H9 (cell line): Measurements from ENCODE around the gene PSAPL1. TPM values are rescaled to one million over a fixed set of nuclear protein-coding genes. Genes with fewer than 3 reads are reported as not detected.

Experiments used
- DNase-seq: peaks from one replicate; pipeline ENCODE4 v3.0.0-alpha.2; 2017
- H2AFZ ChIP-seq: one replicate; pipeline ENCODE4 v1.6.1; 2013; ENCODE audit warnings: mild to moderate bottlenecking, low read length, control low read depth, moderate library complexity
- H2AK5ac ChIP-seq: 2 replicates; pipeline ENCODE4 v1.6.1; 2013; ENCODE audit warnings: low read length, control low read depth, mixed read lengths; ENCODE audit not compliant: insufficient read length
- H2BK120ac ChIP-seq: one replicate; pipeline ENCODE4 v1.6.1; 2013; ENCODE audit warnings: low read depth, mild to moderate bottlenecking, low read length, control low read depth, inconsistent platforms; ENCODE audit not compliant: poor library complexity, severe bottlenecking
- H2BK12ac ChIP-seq: 2 replicates; pipeline ENCODE4 v1.6.1; 2013; ENCODE audit warnings: low read length, control low read depth, mixed read lengths, low read depth; ENCODE audit not compliant: insufficient read length
- H2BK15ac ChIP-seq: 2 replicates; pipeline ENCODE4 v1.6.1; 2013; ENCODE audit warnings: low read depth, low read length, control low read depth
- H2BK20ac ChIP-seq: one replicate; pipeline ENCODE4 v1.6.1; 2013; ENCODE audit warnings: low read depth, mild to moderate bottlenecking, low read length, control low read depth, inconsistent platforms; ENCODE audit not compliant: poor library complexity, severe bottlenecking
- H2BK5ac ChIP-seq: 2 replicates; pipeline ENCODE4 v1.6.1; 2013; ENCODE audit warnings: low read length, control low read depth, mixed read lengths; ENCODE audit not compliant: insufficient read length
- H3K14ac ChIP-seq: 2 replicates; pipeline ENCODE4 v1.6.1; 2013; ENCODE audit warnings: low read length, control low read depth; ENCODE audit not compliant: insufficient read depth
- H3K18ac ChIP-seq: 2 replicates; pipeline ENCODE4 v1.6.1; 2013; ENCODE audit warnings: low read depth, mild to moderate bottlenecking, mixed read lengths, low read length, control low read depth; ENCODE audit not compliant: insufficient read length
- H3K23ac ChIP-seq: 2 replicates; pipeline ENCODE4 v1.6.1; 2013; ENCODE audit warnings: low read length, control low read depth, mixed read lengths, low read depth; ENCODE audit not compliant: insufficient read length
- H3K23me2 ChIP-seq: 2 replicates; pipeline ENCODE4 v1.6.1; 2013; ENCODE audit warnings: low read depth, mild to moderate bottlenecking, mixed read lengths, low read length, control low read depth; ENCODE audit not compliant: insufficient read length, poor library complexity, severe bottlenecking
- H3K27ac ChIP-seq: 2 replicates; pipeline ENCODE4 v1.5.1; 2013; ENCODE audit warnings: low read length, control low read depth, mixed read lengths, low read depth; ENCODE audit not compliant: insufficient read length
- H3K27me3 ChIP-seq: 2 replicates; pipeline ENCODE4 v1.6.1; 2013; ENCODE audit warnings: low read length, control low read depth, inconsistent platforms; ENCODE audit not compliant: insufficient read depth
- H3K4ac ChIP-seq: 2 replicates; pipeline ENCODE4 v1.6.1; 2013; ENCODE audit warnings: low read depth, mild to moderate bottlenecking, control low read depth, inconsistent platforms, low read length, moderate library complexity
- H3K4me1 ChIP-seq: 2 replicates; pipeline ENCODE4 v1.6.1; 2013; ENCODE audit warnings: low read length, control low read depth, inconsistent platforms; ENCODE audit not compliant: insufficient read depth
- H3K4me2 ChIP-seq: 2 replicates; pipeline ENCODE4 v1.6.1; 2013; ENCODE audit warnings: low read length, control low read depth, mixed read lengths; ENCODE audit not compliant: insufficient read length, insufficient read depth
- H3K56ac ChIP-seq: 2 replicates; pipeline ENCODE4 v1.6.1; 2013; ENCODE audit warnings: low read depth, mild to moderate bottlenecking, mixed read lengths, low read length, control low read depth; ENCODE audit not compliant: insufficient read length
- H3K79me1 ChIP-seq: 2 replicates; pipeline ENCODE4 v1.6.1; 2013; ENCODE audit warnings: low read depth, mild to moderate bottlenecking, moderate library complexity, low read length, control low read depth, inconsistent platforms; ENCODE audit not compliant: insufficient read depth, poor library complexity, severe bottlenecking
- H3K79me2 ChIP-seq: 2 replicates; pipeline ENCODE4 v1.6.1; 2013; ENCODE audit warnings: low read length, control low read depth, inconsistent platforms; ENCODE audit not compliant: insufficient read depth
- H3K9ac ChIP-seq: 2 replicates; pipeline ENCODE4 v1.6.1; 2013; ENCODE audit warnings: low read length, control low read depth, mixed read lengths; ENCODE audit not compliant: insufficient read length; ENCODE audit errors: extremely low read depth
- H3K9me3 ChIP-seq: one replicate; pipeline ENCODE4 v1.6.1; 2013; ENCODE audit warnings: low read depth, low read length, inconsistent platforms; ENCODE audit not compliant: control insufficient read depth
- H3T11ph ChIP-seq: one replicate; pipeline ENCODE4 v1.6.1; 2013; ENCODE audit warnings: mild to moderate bottlenecking, low read length, control low read depth, inconsistent platforms
- H4K20me1 ChIP-seq: one replicate; pipeline ENCODE4 v1.6.1; 2013; ENCODE audit not compliant: control insufficient read depth, insufficient read length, insufficient read depth
- H4K5ac ChIP-seq: 2 replicates; pipeline ENCODE4 v1.6.1; 2013; ENCODE audit warnings: low read depth, mild to moderate bottlenecking, mixed read lengths, low read length, control low read depth; ENCODE audit not compliant: insufficient read length
- H4K8ac ChIP-seq: replicated peaks from 2 replicates; pipeline ENCODE4 v1.6.1; 2013; ENCODE audit warnings: low read length, control low read depth, mixed read lengths, low read depth; ENCODE audit not compliant: insufficient read length
- H4K91ac ChIP-seq: 2 replicates; pipeline ENCODE4 v1.6.1; 2013; ENCODE audit warnings: low read depth, mild to moderate bottlenecking, moderate library complexity, mixed read lengths, low read length, control low read depth; ENCODE audit not compliant: insufficient read length
- H3K27ac Mint-ChIP-seq, 3 experiments: 2 replicates in 2 of 3; 3 replicates in 1 of 3; pipeline ENCODE4 v1.8.0; 2020 to 2021; ENCODE audit warnings: mixed read lengths in 3 of 3, mild to moderate bottlenecking in 1 of 3, moderate library complexity in 1 of 3
- H3K27me3 Mint-ChIP-seq: 2 replicates; pipeline ENCODE4 v1.8.0; 2021; ENCODE audit warnings: low read depth, mild to moderate bottlenecking, moderate library complexity, mixed read lengths
- H3K36me3 Mint-ChIP-seq, 3 experiments: 2 replicates in 2 of 3; 3 replicates in 1 of 3; pipeline ENCODE4 v1.8.0; 2020 to 2021; ENCODE audit warnings: low read depth in 3 of 3, mixed read lengths in 3 of 3; ENCODE audit not compliant: insufficient read depth in 1 of 3
- H3K4me1 Mint-ChIP-seq, 2 experiments: 2 replicates each; pipeline ENCODE4 v1.8.0; 2020; ENCODE audit warnings: mixed read lengths in 2 of 2
- H3K4me3 Mint-ChIP-seq, 2 experiments: 2 replicates in 1 of 2; 3 replicates in 1 of 2; pipeline ENCODE4 v1.8.0; 2020 to 2021; ENCODE audit warnings: mild to moderate bottlenecking in 2 of 2, mixed read lengths in 2 of 2, moderate library complexity in 1 of 2
- H3K9me3 Mint-ChIP-seq, 2 experiments: 2 replicates in 1 of 2; 3 replicates in 1 of 2; pipeline ENCODE4 v1.8.0; 2020; ENCODE audit warnings: mild to moderate bottlenecking in 2 of 2, mixed read lengths in 2 of 2, moderate library complexity in 1 of 2
- CTCF ChIP-seq: fragments of 200-600 bp; sonication (generic); conservative IDR thresholded peaks from 3 replicates; pipeline ENCODE4 v1.8.0; 2021; ENCODE audit warnings: antibody characterized with exemption, mild to moderate bottlenecking
- WGBS: extraction: QIAGEN DNeasy Blood & Tissue Kit; methylation state at CpG from one replicate; pipeline ENCODE4 v1.1.7; 2013; ENCODE audit warnings: missing lambda C conversion rate, low lambda C conversion rate, mixed read lengths; ENCODE audit not compliant: insufficient read length; ENCODE audit errors: extremely low coverage; 5-methylcytosine and 5-hydroxymethylcytosine counted together
- total RNA-seq: library from RNA; stranded (reverse); gene quantifications from 2 replicates; pipeline ENCODE4 v1.2.1, GENCODE V29; 2021

PSAPL1 gene
- total RNA-seq, 1 experiment from 2014 or later = 0.04 TPM

- Histone ChIP-seq H2BK5ac (no peak overlapping the region), H3K4ac (no peak overlapping the region), H3K4me1 (no peaks in the 10 kb centered on the region; the same call in 1 of the 2 replicates), H2BK15ac (no peak overlapping the region), H3K79me2 (no peaks in the 10 kb centered on the region), H4K8ac (no peak overlapping the region), H2BK120ac (no peak overlapping the region), H3K27me3 (no peaks in the 10 kb centered on the region), H3K56ac (no peak overlapping the region), H2BK12ac (no peak overlapping the region), H4K91ac (no peak overlapping the region), H3K14ac (no peak overlapping the region), H3K23ac (no peak overlapping the region), H2AK5ac (no peak overlapping the region), H3K4me2 (no peak overlapping the region), H3K79me1 (no peaks in the 10 kb centered on the region), H3K18ac (peak overlapping the region; percentile 30), H2AFZ (no peak overlapping the region), H3T11ph (no peak overlapping the region), H3K23me2 (peaks cover 4% of the 10 kb centered on the region), H2BK20ac (no peak overlapping the region), H4K20me1 (no peaks in the 10 kb centered on the region), H3K9me3 (no peaks in the 10 kb centered on the region), H3K27ac (no peak overlapping the region), H4K5ac (no peak overlapping the region), H3K9ac (no peak overlapping the region)
- H3K36me3 Mint-ChIP-seq = no peaks in the 10 kb centered on the region
- WGBS = no CpG with 5 or more reads among the region's 12 CpGs
- TF ChIP-seq CTCF = no peak
- H3K9me3 Mint-ChIP-seq = no peaks in the 10 kb centered on the region; a peak in 1 of 5 replicates
- H3K27me3 Mint-ChIP-seq = peaks cover 16% of the 10 kb centered on the region
- no peak overlapping the region for H3K4me3 Mint-ChIP-seq
- peaks cover 15 to 39% of the 10 kb centered on the region in 2 experiments for H3K4me1 Mint-ChIP-seq
- no peak for DNase-seq
- H3K27ac Mint-ChIP-seq = peak overlapping the region in 1 of 3 experiments; percentile 21; a peak in 1 of 7 replicates
Measured at GRCh38 chr4:7444731-7445130, 10.0 kb upstream of the PSAPL1 start.
